HepG2 (cell line): ENCODE measurements around the gene STC2. TPM values are rescaled to one million over a fixed set of nuclear protein-coding genes. Genes with fewer than 3 reads are reported as not detected.

Experiments used
- DMAP1 ChIP-seq: IDR thresholded peaks from 2 replicates; pipeline ENCODE4 v1.6.1; 2016
- GTF2F1 ChIP-seq: fragments of 150-350 bp; IDR thresholded peaks from 2 replicates; pipeline ENCODE4 v1.6.1; 2014; ENCODE audit warnings: low read length
- TSC22D2 ChIP-seq: sonication (generic); formaldehyde crosslinking; IDR thresholded peaks from 2 replicates; pipeline ENCODE4 v1.5.1; 2020; ENCODE audit warnings: missing genetic modification reagents, mild to moderate bottlenecking, borderline replicate concordance
- ZNF567 ChIP-seq: sonication (generic); formaldehyde crosslinking; IDR thresholded peaks from 2 replicates; pipeline ENCODE4 v1.8.1; 2023; ENCODE audit warnings: mild to moderate bottlenecking, missing genetic modification reagents, borderline replicate concordance
- polyA plus RNA-seq, 8 experiments: library from polyadenylated mRNA; depleted of rRNA in 3 of 8; stranded (reverse) in 7 of 8; unstranded in 1 of 8; fragments of >200 nt; fragmentation: Illumina TruSeq in 4 of 8; extraction: Trizol in 4 of 8; gene quantifications; 2 replicates each; pipeline versions ENCODE4 v1.2.1 to v1.2.3, GENCODE V29; 2011 to 2016; ENCODE audit warnings: low read depth in 4 of 8, missing spikeins in 1 of 8, mixed read lengths in 1 of 8; ENCODE audit not compliant: insufficient read depth in 1 of 8
- total RNA-seq, 5 experiments: library from RNA; depleted of rRNA; stranded (reverse); fragments of >200 nt; fragmentation: Illumina TruSeq; extraction: Trizol; gene quantifications; 2 replicates each; pipeline ENCODE4 v1.2.3, GENCODE V29; 2016; ENCODE audit warnings: low read depth in 1 of 5
- TF ChIP-seq, protein P1 (sequence below): sonication (generic); formaldehyde crosslinking; IDR thresholded peaks from 2 replicates; pipeline ENCODE4 v1.5.0; 2020; ENCODE audit warnings: missing genetic modification reagents
- TF ChIP-seq, protein P2 (sequence below): sonication (generic); formaldehyde crosslinking; IDR thresholded peaks from 2 replicates; pipeline ENCODE4 v1.4.0; 2020; ENCODE audit warnings: missing genetic modification reagents; ENCODE audit errors: not compliant biosample characterization
- TF ChIP-seq, protein P3 (sequence below): sonication (generic); formaldehyde crosslinking; IDR thresholded peaks from 2 replicates; pipeline ENCODE4 v1.4.0; 2020; ENCODE audit warnings: mild to moderate bottlenecking, missing genetic modification reagents
- TF ChIP-seq, protein P4 (sequence below): sonication (generic); formaldehyde crosslinking; IDR thresholded peaks from 2 replicates; pipeline ENCODE4 v1.8.0; 2022; ENCODE audit warnings: mild to moderate bottlenecking, missing genetic modification reagents, moderate library complexity
- TF ChIP-seq, protein P5 (sequence below): sonication (generic); formaldehyde crosslinking; IDR thresholded peaks from 2 replicates; pipeline ENCODE4 v1.4.0; 2020; ENCODE audit warnings: missing genetic modification reagents
- TF ChIP-seq, protein P6 (sequence below): sonication (generic); formaldehyde crosslinking; IDR thresholded peaks from 2 replicates; pipeline ENCODE4 v1.4.0; 2020; ENCODE audit warnings: missing genetic modification reagents

The STC2 gene
- total and polyA plus RNA-seq, 2 of the 13 experiments (the other 11 are each of a cell fraction or from before 2014, with no cell fraction given): 27.1 to 69.2 TPM

DNA sequence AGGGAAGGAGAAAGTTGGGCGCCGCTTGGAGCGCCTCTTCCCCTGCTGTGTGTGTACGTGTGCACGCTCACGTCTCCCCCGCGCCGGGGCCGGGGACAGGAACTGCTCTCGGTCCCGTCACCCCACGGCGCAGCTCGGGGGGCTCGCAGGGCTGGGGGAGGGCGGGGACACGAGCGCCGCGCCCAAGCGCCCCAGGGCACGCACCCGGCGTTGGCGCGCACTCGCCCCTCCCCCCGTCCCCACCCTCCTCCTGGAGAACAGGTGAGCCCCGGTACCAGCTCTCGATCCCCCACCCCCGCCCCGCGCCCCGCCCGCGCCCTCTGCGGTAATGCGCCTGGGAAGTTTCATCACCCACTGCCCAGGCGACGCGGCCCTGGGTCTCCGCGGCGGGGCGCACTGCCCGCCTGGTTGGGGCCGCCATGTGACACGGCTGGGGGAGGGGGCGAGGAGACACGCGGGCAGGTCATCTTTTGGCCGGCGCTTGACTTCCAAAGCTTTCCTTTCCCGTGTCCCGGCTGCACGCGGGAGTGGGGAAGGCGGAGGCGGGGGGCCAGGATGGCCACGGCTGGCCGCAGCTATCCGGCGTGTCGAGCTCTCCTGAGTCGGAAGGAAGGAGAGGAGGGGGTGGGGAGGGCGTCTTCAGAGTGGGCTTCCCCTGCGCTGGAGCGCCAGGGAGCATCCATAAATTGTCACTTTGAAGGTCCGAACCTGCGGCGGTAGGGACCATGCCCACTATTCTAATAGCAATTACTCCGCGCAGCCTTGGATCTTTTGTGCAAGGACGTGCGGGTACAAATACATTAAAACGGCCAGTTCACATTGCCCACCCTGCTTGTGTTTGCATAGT is 1.5 kb upstream of the STC2 start (continued):
- TF ChIP-seq, protein P1, sequence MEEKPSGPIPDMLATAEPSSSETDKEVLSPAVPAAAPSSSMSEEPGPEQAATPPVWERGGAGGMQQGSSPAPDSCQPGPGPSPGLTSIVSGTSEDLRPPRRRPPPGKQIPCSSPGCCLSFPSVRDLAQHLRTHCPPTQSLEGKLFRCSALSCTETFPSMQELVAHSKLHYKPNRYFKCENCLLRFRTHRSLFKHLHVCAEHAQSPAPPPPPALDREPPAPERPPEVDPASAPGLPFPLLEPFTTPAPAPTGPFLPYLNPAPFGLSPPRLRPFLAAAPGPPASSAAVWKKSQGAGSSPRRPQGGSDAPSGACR (CRISPR knock-in tag): peak; percentile 91; the same call in 1 of the 2 replicates
- TF ChIP-seq, protein P2, sequence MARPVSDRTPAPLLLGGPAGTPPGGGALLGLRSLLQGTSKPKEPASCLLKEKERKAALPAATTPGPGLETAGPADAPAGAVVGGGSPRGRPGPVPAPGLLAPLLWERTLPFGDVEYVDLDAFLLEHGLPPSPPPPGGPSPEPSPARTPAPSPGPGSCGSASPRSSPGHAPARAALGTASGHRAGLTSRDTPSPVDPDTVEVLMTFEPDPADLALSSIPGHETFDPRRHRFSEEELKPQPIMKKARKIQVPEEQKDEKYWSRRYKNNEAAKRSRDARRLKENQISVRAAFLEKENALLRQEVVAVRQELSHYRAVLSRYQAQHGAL (CRISPR knock-in tag): no peak
- TF ChIP-seq, protein P3, sequence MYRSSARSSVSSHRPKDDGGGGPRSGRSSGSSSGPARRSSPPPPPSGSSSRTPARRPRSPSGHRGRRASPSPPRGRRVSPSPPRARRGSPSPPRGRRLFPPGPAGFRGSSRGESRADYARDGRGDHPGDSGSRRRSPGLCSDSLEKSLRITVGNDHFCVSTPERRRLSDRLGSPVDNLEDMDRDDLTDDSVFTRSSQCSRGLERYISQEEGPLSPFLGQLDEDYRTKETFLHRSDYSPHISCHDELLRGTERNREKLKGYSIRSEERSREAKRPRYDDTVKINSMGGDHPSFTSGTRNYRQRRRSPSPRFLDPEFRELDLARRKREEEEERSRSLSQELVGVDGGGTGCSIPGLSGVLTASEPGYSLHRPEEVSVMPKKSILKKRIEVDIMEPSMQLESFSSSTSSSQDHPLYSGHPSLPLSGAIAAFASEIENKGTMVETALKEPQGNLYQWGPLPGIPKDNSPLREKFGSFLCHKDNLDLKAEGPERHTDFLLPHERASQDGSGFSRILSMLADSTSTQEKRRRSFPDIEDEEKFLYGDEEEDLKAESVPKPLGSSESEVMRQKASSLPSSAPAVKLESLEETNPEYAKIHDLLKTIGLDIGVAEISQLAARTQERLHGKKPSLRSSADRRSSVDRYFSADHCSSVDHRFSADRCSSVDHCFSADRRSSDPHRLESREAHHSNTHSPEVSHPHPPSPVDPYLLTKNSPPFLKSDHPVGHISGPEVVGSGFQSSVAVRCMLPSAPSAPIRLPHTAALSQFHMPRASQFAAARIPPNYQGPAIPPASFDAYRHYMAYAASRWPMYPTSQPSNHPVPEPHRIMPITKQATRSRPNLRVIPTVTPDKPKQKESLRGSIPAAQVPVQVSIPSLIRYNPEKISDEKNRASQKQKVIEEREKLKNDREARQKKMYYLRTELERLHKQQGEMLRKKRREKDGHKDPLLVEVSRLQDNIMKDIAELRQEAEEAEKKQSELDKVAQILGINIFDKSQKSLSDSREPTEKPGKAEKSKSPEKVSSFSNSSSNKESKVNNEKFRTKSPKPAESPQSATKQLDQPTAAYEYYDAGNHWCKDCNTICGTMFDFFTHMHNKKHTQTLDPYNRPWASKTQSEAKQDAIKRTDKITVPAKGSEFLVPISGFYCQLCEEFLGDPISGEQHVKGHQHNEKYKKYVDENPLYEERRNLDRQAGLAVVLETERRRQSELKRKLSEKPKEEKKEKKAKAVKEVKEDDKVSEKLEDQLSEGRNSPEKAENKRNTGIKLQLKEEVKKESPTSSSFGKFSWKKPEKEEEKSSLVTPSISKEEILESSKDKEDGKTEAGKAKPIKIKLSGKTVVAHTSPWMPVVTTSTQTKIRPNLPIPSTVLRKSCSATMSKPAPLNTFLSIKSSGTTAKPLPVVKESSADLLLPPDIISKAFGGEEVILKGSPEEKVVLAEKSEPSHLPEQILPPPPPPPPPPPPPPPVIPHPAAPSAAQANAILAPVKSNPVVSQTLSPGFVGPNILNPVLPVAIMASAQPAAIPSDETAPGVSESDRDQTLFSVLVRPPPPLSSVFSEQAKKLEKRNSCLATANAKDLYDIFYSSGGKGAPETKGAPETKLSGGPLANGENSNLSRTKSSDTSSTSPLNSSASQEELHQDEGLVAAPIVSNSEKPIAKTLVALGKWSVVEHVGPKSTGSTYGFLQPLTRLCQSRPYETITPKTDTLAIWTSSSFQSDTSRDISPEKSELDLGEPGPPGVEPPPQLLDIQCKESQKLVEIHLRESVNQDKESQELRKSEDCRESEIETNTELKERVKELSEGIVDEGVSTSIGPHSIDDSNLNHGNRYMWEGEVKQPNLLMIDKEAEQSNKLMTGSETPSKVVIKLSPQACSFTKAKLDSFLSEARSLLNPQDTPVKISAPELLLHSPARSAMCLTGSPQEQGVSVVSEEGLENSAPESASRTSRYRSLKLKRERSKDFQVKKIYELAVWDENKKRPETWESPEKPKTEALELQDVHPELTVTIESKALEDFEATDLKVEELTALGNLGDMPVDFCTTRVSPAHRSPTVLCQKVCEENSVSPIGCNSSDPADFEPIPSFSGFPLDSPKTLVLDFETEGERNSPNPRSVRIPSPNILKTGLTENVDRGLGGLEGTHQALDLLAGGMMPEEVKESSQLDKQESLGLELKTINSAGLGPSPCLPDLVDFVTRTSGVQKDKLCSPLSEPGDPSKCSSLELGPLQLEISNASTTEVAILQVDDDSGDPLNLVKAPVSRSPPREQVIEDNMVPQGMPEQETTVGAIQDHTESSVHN (CRISPR knock-in tag): no peak
- TF ChIP-seq, protein P4, sequence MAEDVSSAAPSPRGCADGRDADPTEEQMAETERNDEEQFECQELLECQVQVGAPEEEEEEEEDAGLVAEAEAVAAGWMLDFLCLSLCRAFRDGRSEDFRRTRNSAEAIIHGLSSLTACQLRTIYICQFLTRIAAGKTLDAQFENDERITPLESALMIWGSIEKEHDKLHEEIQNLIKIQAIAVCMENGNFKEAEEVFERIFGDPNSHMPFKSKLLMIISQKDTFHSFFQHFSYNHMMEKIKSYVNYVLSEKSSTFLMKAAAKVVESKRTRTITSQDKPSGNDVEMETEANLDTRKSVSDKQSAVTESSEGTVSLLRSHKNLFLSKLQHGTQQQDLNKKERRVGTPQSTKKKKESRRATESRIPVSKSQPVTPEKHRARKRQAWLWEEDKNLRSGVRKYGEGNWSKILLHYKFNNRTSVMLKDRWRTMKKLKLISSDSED (CRISPR knock-in tag): no peak
- TF ChIP-seq ZNF567: no peak
- TF ChIP-seq, protein P5, sequence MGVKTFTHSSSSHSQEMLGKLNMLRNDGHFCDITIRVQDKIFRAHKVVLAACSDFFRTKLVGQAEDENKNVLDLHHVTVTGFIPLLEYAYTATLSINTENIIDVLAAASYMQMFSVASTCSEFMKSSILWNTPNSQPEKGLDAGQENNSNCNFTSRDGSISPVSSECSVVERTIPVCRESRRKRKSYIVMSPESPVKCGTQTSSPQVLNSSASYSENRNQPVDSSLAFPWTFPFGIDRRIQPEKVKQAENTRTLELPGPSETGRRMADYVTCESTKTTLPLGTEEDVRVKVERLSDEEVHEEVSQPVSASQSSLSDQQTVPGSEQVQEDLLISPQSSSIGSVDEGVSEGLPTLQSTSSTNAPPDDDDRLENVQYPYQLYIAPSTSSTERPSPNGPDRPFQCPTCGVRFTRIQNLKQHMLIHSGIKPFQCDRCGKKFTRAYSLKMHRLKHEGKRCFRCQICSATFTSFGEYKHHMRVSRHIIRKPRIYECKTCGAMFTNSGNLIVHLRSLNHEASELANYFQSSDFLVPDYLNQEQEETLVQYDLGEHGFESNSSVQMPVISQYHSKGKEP (CRISPR knock-in tag): 0 out of 2 replicates have a peak, but pooled peaks have one; percentile 32
- TF ChIP-seq TSC22D2 (CRISPR knock-in tag): no peak; the same call in 1 of the 2 replicates
- TF ChIP-seq, protein P6, sequence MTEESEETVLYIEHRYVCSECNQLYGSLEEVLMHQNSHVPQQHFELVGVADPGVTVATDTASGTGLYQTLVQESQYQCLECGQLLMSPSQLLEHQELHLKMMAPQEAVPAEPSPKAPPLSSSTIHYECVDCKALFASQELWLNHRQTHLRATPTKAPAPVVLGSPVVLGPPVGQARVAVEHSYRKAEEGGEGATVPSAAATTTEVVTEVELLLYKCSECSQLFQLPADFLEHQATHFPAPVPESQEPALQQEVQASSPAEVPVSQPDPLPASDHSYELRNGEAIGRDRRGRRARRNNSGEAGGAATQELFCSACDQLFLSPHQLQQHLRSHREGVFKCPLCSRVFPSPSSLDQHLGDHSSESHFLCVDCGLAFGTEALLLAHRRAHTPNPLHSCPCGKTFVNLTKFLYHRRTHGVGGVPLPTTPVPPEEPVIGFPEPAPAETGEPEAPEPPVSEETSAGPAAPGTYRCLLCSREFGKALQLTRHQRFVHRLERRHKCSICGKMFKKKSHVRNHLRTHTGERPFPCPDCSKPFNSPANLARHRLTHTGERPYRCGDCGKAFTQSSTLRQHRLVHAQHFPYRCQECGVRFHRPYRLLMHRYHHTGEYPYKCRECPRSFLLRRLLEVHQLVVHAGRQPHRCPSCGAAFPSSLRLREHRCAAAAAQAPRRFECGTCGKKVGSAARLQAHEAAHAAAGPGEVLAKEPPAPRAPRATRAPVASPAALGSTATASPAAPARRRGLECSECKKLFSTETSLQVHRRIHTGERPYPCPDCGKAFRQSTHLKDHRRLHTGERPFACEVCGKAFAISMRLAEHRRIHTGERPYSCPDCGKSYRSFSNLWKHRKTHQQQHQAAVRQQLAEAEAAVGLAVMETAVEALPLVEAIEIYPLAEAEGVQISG (CRISPR knock-in tag): peak; percentile 64; the same call in 1 of the 2 replicates
- TF ChIP-seq DMAP1 (CRISPR knock-in tag): peak; percentile 98
- TF ChIP-seq GTF2F1: no peak
